Stimulated activated CD8-positive, alpha-beta memory T cell treated with anti-CD3 and anti-CD28 coated beads, Interleukin-2, amount 100 ng/mL, for 1 hour (primary cell): ENCODE data around the gene CD9.
"Not testable (repeated sequence)": the region's sequence is repeated elsewhere in the genome, so short reads cannot be mapped to it uniquely, and the experiment has no call there.

Source experiments
- DNase-seq, 2 donors: peaks; one replicate each; pipeline ENCODE4 v3.0.0-alpha.2; 2020; ENCODE audit warnings: low read depth in 2 of 2

Gene CD9

GRCh38 chr12:6199531-6200255 is 507 bp upstream of the CD9 start:
- DNase-seq: no peak

- no peak for DNase-seq
These were observed 1.0 kb downstream of the CD9 start for GRCh38 chr12:6201213-6201608.

GRCh38 chr12:6201826-6202225 is 1.6 kb downstream of the CD9 start:
- no peak for DNase-seq

DNA sequence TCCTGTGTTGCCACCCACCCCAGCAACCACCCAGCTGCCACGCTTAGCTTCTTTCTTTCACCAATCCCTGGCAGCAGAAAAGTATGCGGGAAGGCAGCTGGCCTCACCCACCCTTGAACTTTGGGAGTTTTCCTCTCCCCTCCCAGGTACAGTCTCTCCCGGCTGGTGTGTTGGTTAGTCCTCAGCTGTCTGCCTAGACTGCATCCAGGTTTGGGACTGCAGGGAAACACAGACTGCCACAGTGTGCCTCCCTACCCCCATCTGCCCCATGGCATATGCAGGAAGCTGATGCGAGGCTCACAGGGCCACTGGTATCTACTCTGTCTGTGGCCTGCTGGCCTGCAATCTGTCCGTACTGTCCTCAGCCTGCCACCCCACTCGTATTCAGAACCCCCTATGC is 2.1 kb downstream of the CD9 start:
- no peak for DNase-seq

GRCh38 chr12:6202846-6203245 is 2.6 kb downstream of the CD9 start:
- DNase-seq: no peak

GRCh38 chr12:6203601-6204000 is 3.4 kb downstream of the CD9 start:
- DNase-seq: no peak

- no peak for DNase-seq
These were observed 4.4 kb downstream of the CD9 start for GRCh38 chr12:6204533-6205143.

- no peak for DNase-seq
These were observed 4.9 kb downstream of the CD9 start for GRCh38 chr12:6205144-6205539.

- DNase-seq: no peak
These were observed 5.6 kb downstream of the CD9 start for GRCh38 chr12:6205761-6206160.

DNA sequence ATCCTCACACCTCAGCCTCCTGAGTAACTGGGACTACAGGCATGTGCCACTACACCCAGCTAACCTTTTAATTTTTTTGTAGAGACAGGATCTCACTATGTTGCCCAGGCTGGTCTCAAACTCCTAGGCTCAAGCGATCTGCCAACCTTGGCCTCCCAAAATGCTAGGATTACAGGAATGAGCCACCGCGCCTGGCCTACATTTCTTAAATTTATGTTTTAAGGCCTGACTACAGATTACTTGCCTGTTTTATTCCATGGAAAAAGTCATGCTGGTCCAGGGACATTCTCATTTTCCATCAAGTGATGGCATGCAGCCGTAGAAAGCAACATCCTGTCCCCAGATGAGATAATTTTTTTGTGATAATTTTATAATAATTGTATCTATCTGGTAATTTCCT is 6.1 kb downstream of the CD9 start:
- DNase-seq: no peak

DNA sequence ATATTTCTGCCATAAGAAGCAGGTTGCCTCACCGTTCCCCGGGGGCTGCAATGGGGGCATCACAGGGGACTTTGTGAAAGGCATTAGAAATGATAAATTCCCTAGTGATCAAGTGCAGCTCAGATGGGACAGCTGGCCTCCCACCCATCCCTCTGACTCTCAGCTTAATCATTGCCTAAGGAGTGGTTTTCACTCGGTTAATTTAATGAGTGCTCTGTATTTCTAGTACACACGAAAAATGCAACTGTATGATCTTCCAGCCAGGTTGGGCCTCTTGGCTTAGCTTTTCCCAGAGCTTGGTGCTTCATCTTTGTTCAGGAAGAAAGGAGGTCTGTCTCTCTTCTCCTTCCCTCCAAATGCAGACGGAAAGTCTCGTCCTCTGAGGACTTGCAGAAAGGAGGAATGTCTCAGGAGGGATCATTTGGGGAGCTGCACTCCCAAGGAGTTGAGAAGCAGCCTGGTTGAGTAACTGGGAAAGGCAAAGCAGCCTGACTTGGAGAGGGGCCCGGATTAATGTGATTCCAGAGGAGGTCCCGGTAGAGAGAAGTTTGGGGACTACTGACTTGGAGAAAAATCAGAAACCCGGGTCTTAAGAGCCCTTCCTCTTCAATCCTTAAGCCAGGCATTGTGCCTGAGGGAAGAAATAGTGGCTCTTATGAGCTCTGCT is 7.2 kb downstream of the CD9 start:
- DNase-seq: no peak

DNA sequence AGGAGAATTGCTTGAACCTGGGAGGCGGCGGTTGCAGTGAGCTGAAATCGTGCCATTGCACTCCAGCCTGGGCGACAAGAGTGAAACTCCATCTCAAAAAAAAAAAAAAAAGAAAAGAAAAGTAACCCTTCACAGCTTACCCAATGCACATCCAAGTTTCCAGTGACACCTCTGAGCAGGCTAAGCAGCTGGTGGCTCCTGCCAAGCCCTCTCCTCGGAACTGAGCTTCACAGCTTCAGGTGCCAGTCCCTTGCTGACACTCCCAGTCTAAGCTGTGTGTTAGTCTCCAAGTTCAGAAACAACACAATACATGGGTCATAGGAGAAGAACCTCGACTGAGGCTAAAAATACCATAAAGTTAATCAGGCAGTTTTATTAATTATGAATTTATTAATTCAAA is 7.9 kb downstream of the CD9 start:
- DNase-seq: no peak

GRCh38 chr12:6209428-6209827 is 9.2 kb downstream of the CD9 start:
- not testable (repeated sequence) for DNase-seq

- no peak for DNase-seq
These were observed 11.2 kb downstream of the CD9 start for GRCh38 chr12:6211421-6211869.

DNA sequence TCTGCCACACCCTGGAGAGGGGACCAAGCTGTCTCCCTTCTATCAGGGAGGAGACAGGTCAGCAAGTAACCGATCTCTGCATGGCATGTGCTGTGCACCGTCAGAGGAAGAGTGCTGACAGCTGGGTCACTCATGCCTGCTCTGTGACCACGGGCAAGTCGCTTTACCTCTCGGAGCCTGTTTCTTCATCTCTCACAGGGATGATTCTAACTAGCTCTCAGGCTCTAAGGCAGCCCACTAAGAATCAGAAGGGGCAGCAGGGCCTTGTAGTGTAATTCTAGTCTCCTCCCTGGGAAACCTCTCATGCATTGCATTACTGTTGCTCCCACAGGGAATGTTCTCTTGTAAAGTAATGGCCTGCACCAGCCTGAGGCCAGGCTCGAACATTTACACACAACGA is 11.9 kb downstream of the CD9 start:
- no peak for DNase-seq

GRCh38 chr12:6213969-6214368 is 13.8 kb downstream of the CD9 start:
- no peak for DNase-seq

GRCh38 chr12:6214633-6215032 is 14.4 kb downstream of the CD9 start:
- no peak for DNase-seq

GRCh38 chr12:6215120-6215807 is 15.1 kb downstream of the CD9 start:
- no peak for DNase-seq

DNA sequence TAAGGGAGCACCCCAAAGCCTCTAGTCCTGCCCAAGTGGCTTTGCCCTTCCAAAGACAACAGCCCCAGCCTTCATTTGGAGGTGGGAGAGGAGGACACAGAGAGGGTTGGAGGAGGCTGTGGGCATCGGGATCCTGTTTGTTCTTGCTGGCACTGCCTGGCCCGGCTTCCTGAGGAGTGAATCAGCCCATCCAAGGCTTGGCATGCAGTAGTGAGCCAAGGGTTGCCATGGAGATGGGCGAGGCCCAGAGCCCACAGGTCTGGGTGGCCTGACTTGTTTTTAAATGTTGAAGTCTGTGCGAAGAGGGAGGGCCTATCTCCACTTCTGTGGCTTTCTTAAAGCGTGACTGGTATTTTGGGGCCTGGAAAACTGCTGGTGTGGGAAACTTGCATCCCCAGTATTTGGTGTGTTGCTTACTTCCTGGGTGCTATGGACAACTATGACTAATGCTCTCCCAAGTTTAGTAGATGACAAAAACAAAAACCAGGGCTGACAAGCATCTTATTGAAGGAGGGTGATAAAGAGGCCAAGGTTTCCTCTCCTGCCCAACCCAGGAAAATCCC is 15.8 kb downstream of the CD9 start:
- no peak for DNase-seq

DNA sequence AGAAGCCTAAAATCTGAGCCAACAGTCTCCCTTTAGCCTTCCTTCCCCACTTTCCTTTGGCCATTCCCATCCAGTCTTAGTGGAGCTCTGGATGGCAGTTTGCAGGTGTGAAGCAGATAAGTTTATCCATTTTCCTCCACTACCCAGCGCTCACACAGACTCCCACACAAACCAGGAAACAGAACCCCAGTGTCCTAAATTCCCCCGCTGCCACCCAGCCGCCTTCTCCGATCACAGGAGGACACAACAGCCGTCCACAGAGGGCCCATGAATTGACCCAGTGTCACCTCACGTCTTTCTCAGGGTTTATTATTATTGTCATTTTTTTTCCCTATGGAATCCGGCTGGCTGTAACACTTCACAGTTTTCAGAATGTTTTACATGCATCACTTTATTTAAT is 16.4 kb downstream of the CD9 start:
- no peak for DNase-seq

GRCh38 chr12:6218347-6218925 is 18.2 kb downstream of the CD9 start:
- DNase-seq: no peak

GRCh38 chr12:6219980-6220379 is 19.8 kb downstream of the CD9 start:
- no peak for DNase-seq
